ENCODE results near the gene DTNA.

GRCh38 chr18:34775461-34775860 is 65.4 kb downstream of the DTNA start:
- TF ChIP-seq CTCF (IDR thresholded peaks at IDR 0.05; ENCODE audit: low read length): no peak
- no peak for TF ChIP-seq EZH2phosphoT487 (IDR thresholded peaks at IDR 0.05; ENCODE audit: low read length)

Measured in MM.1S (cell line).